Measurements from ENCODE around the gene SHLD1.
A peak's percentile ranks its signal among the peaks of the same experiment; 100 is the strongest.
"Not testable (repeated sequence)": the region's sequence is repeated elsewhere in the genome, so short reads cannot be mapped to it uniquely, and the experiment has no call there.

The SHLD1 gene

DNA sequence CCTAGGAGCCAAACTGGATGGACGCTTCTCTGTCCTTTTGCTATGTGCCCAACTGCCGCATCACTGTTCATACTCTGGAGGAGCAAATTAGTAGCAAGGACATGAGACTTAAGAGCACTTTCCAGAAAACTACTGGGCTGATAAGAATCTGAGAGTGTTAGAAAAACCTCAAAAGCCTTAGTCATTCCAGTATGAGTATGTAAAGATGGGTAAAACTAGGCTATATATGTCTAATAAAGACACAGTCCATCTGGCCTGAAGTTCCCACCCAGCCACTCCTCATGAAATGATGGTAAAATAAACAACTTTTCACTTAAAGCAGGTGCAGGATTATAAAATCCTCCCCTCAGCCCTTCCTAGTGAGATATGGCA, 30.6 kb downstream of the SHLD1 start:
- no peak for DNase-seq (ENCODE audit: low read depth in 4 of 4, low spot score in 1 of 4)

DNA sequence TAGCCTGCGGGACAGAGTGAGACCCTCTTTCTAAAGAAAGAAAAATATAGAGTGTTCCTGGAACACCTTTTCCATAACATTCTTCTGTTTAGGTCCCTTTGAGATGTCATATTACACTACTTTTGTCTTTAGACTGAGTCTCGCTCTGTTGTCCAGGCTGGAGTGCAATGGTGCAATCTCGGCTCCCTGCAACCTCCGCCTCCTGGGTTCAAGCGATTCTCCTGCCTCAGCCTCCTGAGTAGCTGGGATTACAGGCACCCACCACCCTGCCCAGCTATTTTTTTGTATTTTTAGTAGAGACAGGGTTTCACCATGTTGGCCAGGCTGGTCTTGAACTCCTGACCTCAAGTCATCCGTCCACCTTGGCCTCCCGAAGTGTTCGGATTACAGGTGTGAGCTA, 31.2 kb downstream of the SHLD1 start:
- not testable (repeated sequence) for DNase-seq (ENCODE audit: low read depth in 4 of 4, low spot score in 1 of 4)

DNA sequence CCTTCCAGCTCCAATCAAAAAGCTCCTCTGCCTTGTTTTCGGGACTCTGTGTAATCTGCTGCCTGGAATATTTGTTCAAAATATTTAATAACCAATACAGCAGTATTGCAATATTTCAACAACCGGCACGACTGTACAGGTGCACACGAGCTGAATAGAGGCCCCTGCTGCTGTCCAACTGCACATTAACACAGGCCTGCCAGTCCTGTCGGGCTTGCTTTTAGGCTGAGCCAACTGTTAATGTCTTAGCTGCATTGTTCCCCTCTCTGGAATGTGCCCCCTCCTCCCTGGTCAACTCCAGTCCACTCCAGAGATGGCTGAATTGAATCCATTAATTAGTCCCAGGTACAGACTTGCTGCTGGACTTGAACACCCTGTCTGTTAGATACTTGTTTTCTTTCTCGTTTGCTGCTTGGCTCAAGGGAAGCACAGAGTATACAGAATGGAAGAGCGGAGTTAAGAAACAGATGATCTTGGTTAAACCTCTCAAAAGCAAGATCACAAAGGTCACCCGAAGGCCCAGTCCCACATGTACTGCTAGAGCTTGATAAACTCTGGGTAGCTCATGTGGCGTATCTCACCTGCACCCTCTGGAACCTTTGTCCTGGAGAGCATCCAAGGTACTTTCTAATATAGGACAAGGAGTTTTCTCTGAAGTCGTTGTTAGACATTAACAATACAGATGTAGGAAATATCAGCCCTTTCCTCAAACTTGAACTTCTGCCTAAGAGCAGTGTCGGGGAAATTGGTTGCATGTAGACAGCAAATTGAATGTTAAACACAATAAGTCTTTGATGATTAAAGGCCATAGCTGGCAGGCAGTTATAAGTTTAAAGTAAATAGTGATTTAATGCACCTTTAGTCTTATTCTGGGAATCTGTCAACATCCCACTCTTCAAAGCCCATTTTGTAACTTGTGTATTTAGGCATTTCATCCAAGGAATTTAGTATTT, 31.9 kb downstream of the SHLD1 start:
- DNase-seq (ENCODE audit: low read depth in 4 of 4, low spot score in 1 of 4) = no peak

DNA sequence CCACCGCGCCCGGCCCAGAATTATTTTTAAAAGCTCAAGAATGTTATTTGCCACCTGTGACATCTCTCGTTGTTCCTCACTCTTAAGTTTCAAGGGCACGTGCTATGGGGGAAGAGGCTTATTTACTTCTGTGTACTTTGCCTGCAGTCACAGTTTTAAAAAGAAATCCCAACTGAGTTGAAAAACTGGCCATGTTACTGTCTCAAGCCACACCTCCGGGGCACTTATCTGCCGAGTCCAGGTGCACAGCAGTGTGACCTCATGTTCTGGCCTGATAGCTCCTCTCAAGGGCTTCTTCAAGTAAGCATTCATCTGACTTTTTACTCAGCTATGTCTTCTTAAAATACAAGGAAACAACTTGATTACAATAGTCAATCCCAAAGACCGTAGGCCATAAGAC, 34.5 kb downstream of the SHLD1 start:
- DNase-seq (ENCODE audit: low read depth in 4 of 4, low spot score in 1 of 4) = no peak

DNA sequence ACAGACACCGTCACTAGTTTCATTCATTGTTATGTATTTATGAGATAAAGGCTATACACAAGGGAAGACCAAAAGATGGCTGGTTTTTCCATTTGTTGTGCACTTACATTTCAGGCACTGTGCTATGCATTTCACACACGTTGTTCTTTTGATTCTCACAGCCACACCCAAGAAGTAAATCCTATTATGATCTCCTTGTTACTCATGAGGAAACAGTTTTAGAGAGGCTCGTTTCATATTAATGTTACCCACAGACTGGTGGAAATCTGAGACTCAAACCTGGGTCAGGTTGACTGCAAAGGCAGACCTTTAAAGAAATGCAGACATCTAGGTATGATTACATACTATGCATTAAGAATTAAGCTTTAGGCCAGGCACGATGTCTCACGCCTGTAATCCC, 34.9 kb downstream of the SHLD1 start:
- no peak for DNase-seq (ENCODE audit: low read depth in 4 of 4, low spot score in 1 of 4)

DNA sequence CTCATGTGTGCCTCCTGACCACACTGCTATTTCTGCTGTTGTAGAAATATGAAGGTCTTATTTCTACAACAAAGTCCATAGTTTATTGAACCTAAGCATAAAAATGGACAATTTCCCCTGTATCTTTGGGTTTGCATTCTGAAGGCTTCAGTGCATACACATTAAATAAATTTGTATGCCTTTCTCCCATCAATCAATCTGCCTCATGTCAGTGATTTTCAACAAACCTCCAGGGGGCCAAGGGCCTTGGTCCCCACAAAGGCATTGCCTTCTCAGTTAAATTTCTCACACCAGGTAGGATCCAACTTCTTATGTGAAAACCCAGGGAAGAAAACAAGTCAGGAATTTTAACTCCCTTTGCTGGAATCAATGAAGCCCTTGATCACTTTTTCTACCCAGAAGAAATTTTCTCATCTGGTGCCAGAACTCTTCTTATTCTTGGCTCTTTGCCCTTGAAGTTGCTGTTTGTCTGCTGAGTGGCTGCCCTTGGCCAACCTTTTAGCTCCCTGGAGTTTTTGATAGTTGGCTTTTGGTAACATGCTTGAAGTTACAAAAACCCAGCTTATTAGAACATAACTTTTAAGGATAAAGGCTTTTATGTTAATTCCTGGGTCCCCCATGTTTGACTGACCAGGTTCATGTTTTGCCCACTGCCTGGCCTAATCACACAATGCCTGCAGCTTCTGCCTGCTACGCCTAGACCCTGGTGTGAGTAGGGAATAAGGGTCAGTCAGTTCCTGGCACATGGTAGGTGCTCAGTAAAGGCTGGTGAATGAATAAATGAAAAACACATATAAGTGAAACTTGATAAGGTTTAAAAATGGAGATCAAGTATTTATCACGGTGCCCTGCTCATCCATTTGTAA, 37.0 kb downstream of the SHLD1 start:
- no peak for DNase-seq (ENCODE audit: low read depth in 4 of 4, low spot score in 1 of 4)

DNA sequence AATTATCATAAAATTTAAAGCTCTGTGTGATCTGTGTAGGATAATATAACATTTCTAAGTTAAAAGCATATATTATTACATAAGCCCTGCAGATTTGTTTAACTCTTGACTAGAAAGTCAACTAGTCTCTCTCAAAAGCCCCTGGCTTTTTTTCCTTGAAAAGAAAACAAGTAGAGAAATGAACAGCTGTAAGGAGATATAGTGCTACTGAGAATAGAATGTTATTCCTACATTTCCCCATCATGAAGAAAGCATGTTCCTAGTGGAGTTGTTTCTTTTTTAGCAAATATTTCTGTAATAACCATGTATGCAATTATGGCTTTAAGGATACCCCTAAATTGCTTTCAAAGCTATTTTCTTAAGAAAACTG, 37.6 kb downstream of the SHLD1 start:
- DNase-seq (ENCODE audit: low read depth in 4 of 4, low spot score in 1 of 4) = no peak

DNA sequence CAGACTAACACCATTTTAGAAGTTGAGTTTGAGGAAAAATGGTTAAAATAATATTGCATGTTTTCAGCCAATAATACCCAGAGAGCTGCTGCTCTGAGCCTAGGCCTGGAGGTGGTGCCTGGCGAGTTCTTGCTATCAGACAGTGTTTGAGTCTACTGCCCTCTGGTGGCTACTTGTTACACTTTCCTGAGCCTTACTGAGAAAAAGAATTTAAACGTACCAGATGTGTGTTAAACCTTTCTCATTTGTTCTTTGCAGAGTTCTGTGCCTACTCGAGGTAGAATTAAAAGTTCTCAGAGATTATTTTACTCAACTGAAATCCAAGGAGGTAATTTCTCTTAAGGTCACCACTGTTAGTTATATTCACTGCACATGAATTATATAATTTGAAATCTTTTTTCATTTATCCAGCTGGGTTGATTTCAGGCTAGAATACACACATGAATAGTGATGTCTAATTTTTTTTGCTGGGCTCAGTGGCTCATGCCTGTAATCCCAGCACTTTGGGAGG, 38.2 kb downstream of the SHLD1 start:
- DNase-seq (ENCODE audit: low read depth in 4 of 4, low spot score in 1 of 4) = peak; percentile 52 to 70 (median 54)

DNA sequence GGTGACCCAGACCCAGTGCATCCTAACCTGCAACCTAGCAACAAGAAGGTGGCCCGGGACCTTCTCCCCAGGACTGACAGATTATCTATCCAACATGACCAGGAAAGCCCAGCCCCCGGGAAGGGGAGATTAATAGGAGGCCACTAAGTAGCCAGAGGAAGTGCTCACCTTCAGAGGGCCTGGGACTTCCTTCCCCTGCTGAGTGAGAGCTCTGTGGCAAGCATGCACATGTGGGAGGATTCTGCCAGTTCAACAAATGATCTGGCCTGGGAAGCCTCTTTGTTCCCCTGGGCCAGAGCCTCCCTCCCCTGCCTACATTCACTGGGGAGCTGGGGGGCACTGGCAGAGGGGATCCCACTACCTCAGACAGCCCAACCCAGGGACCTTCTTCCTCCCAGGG, 39.6 kb downstream of the SHLD1 start:
- no peak for DNase-seq (ENCODE audit: low read depth in 4 of 4, low spot score in 1 of 4)

DNA sequence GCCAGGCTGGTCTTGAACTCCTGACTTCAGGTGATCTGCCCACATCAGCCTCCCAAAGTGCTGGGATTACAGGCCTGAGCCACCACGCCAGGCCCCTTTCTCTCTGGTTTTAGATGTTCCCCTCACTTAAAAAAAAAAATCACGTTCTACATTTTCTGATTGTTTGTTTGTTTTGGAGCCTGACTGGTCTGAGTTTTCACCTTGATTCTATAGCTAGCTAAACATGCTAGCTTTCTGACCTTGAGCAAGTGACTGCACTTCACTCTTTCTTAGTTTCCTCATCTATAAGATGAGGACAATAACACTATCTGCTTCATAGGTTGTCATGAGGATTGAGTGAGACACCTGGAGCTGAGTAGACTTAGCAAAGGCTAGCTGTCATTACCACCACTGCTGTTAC, 43.7 kb downstream of the SHLD1 start:
- no peak for DNase-seq (ENCODE audit: low read depth in 4 of 4, low spot score in 1 of 4)

DNA sequence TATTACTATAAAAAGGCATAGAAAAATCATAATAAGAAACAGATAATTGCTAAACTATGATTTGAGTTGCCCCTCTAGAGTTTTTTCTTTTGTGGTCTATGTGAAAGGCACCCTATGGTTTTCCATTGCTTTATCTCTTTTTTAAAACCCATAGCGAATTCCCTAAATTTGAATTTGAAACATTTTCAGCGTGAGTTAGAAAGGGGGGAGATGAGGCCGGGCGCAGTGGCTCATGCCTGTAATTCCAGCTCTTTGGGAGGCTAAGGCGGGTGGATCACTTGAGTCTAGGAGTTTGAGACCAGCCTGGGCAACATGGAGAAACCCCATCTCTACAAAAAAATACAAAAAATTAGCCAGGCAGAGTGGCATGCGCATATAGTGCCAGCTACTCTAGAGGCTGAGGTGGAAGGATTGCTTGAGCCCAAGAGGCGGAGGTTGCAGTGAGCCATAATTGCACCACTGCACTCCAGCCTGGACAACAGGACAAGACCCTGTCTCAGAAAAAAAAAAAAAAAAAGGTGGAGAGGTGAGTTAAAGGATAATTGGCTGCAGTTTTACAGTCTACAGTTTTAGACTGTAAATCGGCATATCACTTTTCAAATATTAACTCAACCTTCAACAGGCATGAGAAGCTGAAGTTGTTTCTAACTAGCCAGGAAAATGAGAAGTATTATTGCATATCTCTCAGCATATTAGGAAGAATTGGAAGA, 46.3 kb downstream of the SHLD1 start:
- DNase-seq (ENCODE audit: low read depth in 4 of 4, low spot score in 1 of 4) = no peak

DNA sequence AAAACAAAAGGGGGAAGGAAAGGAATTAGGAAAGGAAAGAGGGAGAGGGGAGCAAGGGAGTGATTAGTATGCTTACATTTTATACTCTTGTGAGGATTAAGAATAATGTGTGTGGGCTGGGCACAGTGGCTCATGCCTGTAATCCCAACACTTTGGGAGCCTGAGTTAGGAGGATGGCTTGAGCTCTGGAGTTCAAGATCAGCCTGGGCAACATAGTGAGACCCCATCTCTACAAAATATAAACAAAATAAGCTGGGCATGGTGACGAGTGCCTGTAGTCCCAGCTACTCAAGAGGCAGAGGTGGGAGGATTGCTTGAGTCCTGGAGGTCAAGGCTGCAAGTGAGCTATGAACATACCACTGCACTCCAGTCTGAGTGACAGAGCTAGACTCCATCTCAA, 47.0 kb downstream of the SHLD1 start:
- no peak for DNase-seq (ENCODE audit: low read depth in 4 of 4, low spot score in 1 of 4)

DNA sequence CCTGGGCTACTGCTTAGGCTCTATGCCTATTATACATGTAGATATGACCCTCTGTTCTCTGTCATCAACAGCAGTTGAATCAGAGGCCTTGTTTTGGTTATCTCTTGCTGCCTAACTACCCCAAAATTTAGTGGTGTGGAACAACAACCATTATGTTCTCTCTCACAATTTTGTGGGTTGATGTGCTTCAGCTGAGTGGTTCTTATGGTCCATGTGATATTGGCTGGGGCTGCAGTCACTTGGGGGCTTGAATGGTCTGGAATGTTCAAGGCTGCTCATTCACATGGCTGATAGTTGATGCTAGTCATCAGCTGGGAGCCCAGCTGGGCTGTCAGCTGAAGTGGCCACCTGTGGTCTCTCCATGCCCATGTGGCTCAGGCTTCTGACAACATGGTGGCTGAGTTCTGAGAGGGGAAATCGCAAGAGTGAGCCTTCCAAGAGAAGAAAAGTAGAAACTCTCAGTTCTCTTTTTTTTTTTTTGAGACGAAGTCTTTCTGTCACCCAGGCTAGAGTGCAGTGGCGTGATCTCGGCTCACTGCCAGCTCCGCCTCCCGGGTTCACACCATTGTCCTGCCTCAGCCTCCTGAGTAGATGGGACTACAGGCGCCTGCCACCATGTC, 47.8 kb downstream of the SHLD1 start:
- DNase-seq (ENCODE audit: low read depth in 4 of 4, low spot score in 1 of 4) = no peak

DNA sequence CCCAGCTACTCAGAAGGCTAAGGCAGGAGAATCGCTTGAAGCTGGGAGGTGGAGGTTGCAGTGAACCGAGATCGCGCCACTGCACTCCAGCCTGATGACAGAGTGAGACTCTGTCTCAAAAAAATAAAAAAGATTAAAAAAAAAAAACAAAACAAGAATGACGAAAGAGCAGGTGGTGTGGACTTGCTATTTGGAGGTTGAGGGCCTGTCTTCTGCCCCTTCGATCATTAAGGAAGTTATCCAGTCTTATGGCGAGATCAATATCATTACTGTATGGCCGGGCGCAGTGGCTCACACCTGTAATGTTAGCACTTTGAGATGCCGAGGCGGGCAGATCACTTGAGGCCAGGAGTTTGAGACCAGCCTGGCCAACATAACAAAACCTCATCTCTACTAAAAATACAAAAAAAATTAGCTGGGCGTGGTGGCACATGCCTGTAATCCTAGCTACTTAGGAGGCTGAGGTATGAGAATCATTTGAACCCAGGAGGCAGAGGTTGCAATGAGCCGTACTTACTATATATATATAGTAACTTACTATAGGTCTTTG, 53.6 kb downstream of the SHLD1 start:
- not testable (repeated sequence) for DNase-seq (ENCODE audit: low read depth in 4 of 4, low spot score in 1 of 4)

DNA sequence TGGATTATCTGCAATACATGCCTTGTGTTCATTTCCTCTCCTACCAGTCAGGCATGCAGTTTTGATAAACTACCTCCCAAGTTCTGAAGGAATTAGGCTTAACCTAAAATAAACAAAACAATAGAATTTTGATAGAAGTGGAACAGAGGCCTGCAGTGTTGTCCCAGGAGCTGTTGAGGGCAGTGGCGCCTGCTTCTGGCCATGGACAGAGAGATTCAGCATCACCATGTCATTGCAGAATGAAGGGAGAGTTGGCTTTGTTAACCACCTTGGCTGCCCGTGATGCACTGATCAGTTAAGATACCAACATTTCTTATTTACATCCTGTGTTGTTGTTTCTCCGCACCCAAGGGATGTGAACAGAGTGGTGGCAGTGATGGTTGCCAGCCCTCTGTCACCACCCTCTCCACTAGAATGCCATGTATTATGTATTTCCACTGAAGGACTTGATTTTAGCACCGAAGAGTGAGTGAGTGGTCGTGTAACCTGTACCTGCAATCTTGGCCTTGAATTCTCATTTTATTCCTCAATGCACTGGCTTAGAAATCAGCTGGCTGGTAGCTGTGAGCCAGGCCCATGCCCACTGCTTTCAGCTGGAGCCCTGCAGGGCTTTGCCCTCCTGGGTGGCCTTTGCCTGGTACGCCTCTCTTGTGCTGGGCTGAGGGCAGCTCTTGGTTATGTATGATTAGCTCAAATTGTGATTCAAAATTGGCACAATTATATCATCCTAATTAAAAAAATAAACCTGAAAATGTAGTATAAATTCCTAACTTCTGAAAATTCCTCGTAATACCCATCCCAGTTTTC, 56.5 kb downstream of the SHLD1 start:
- DNase-seq (ENCODE audit: low read depth in 4 of 4, low spot score in 1 of 4) = no peak

DNA sequence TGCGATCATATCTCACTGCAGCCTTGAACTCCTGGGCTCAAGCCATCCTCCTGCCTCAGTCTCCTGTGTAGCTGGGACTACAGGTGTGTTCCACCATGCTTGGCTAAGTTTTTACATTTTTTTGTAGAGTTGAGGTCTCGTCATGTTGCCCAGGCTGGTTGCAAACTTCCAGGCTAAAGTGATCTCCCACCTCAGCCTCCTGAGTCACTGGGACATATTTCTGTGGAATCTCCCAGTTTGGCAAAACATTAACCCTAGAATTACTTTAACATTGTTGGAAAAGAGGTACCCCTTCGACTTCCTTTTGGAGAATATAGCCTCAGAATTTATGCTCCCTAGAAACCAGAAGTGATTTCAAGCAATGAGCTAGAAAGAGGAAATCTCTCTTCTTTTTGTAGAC, 57.2 kb downstream of the SHLD1 start:
- no peak for DNase-seq (ENCODE audit: low read depth in 4 of 4, low spot score in 1 of 4)

DNA sequence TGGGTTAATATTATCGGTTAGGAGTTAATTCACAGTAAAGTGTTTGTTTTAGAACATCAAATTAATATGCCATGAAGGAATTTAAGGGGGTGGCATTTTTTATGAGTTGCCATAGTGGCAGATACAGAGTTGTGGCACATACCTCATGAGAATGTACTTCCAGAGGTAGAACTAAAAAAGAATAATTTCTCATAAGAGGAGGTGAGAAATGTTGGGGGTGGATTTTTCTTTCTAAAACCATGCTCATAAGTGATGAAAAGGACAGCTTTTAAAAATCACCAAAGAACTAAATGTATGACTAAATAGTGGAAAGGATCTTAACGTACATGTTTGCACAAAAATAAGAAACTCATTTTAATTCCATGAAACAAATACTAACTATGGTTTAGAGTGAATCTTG, 58.7 kb downstream of the SHLD1 start:
- DNase-seq (ENCODE audit: low read depth in 4 of 4, low spot score in 1 of 4) = no peak

DNA sequence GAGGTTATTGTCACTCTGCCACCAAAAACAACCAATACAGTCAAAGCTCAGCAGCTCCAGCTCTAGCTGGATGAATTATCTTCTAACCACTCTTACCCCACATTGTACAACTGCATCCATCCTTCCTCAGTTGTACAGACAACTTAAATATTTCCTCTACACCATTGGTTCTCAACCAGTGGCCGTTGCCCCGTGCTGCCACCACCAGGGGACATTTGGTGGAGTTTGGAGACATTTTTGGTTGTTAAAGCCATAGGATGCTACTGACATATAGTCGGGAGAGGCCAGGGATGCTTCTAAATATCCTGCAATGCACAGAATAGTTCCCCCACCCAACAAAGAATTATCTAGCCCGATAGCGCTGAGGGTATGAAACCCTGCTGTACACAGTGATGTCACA, 59.3 kb downstream of the SHLD1 start:
- no peak for DNase-seq (ENCODE audit: low read depth in 4 of 4, low spot score in 1 of 4)

DNA sequence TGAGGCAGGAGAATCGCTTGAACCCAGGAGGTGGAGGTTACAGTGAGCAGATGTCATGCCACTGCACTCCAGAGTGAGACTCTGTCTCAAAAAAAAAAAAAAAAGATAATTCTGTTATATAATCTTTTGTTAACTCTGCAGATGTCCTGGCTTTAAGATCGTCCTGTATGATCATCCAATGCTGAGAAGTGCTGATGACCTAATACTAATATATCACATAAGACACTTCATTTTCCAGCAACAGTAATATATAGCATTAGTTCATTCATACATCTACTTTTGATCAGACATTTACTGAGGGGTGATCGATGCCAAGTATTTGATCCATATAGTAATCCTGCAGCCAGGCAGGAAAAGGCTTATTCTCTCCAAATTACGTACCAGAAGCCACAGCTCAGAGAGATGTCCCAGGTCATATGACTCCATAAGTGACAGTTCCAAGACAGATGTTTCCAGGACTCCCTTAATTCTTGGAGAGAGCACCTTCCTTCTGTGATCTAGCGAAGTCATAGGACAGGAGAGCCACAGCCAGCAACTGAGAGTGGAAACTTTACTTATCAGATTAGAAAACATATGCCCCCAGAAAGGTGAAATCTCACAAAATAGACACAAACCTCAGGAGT, 60.7 kb downstream of the SHLD1 start:
- no peak for DNase-seq (ENCODE audit: low read depth in 4 of 4, low spot score in 1 of 4)
